HG02623 (cell line): ENCODE results near the gene ID2.

ENCODE experiments used
- ATAC-seq: cut with Tn5 transposase; IDR thresholded peaks from one replicate; pipeline ENCODE4 v1.9.1; 2021; ENCODE audit warnings: moderate library complexity; ENCODE audit not compliant: unreplicated experiment

Gene ID2

GRCh38 chr2:8647462-8647857 lies 34.4 kb upstream of the ID2 start:
- ATAC-seq: no peak

DNA sequence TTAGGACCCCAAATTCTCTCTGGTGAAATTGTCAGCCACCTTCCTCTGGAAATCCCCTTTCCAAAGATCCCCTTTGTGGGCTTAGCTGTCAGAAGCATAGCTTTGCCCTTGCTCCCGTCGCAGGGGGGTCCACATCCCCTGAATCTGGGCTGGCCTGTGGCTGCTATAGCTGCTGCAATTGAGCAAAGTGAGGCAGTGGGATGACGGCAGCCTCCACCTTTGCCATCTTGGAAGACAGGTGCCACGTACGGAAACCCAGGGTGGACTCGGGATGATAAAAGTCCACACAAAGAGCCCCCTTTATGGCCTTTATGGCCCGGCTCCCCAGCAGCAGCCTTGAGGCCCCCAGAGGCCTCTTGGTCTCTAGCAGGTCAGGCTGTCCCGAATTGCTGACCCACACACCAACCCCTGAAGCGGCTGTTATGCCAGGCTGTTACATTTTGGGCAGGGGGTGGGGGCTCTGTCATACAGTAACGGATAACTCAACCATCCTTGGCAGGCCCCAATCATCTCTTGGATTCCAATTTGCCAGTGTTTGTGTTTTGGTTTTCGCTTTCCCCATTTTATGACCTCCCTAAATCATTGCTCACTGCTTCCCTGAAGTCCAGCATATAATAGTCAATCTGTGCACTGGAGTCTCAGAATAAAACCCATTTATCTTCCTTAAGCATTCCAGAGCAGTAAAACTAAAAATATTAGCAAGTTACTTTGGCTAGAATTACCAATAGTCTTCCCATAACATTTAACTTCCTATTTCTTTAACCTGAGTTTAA lies 33.2 kb upstream of the ID2 start:
- no peak for ATAC-seq

DNA sequence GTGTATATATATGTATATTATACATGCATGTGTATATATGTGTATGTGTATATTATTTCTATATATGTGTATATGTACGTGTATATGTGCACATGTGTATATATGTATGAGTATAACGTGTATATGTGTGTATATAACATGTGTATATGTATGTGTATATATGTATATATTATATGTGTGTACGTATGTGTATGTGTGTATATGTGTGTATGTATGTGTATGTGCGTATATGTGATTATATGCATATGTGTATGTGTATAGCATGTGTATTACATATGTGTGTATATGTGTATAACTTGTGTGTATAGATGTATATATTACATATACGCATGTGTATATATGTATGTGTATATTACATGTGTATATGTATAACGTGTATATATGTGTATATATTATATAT lies 32.1 kb upstream of the ID2 start:
- ATAC-seq: no peak

GRCh38 chr2:8650256-8650655 lies 31.6 kb upstream of the ID2 start:
- ATAC-seq: no peak

GRCh38 chr2:8652774-8653426 lies 29.0 kb upstream of the ID2 start:
- ATAC-seq: no peak

DNA sequence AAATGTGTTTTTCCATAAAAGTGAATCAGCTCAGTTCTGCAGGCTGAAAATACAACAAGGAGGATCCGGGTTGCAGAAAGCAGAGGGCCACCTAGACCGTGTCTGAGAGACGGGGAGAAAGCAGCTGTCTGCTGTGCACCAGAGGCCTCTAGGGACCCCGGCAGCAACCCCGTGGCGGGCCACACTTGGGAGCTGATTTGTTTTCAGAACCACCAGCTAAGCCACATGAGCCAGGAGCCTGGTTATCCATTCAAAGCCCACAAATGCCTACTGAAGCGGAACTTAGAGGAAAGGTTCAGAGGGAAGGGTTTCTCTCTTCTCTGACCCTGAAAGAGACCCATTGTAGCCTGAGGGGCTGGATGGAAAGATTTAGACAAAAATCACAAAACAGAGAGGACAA lies 28.4 kb upstream of the ID2 start:
- ATAC-seq: no peak

- ATAC-seq: no peak
Measured at GRCh38 chr2:8654041-8654440, 27.8 kb upstream of the ID2 start.

DNA sequence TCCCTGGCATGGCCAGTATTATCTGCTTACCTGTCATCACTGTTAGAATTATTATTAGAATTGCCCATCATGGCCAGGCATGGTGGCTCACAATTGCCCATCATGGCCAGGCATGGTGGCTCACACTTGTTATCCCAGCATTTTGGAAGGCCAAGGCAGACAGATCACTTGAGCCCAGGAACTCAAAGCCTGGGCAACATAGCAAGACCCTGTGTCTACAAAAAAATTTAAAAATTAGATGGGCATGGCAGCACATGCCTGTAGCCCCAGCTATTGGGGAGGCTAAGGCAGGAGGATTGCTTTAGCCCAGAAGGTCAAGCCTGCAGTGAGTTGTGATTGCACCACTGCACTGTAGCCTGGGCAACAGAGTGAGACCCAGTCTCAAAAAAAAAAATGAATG lies 27.4 kb upstream of the ID2 start:
- ATAC-seq: no peak

- ATAC-seq: no peak
Measured at GRCh38 chr2:8656160-8656641, 25.7 kb upstream of the ID2 start.

GRCh38 chr2:8656811-8657210 lies 25.0 kb upstream of the ID2 start:
- ATAC-seq: no peak

- no peak for ATAC-seq
Measured at GRCh38 chr2:8657423-8658062, 24.3 kb upstream of the ID2 start.

DNA sequence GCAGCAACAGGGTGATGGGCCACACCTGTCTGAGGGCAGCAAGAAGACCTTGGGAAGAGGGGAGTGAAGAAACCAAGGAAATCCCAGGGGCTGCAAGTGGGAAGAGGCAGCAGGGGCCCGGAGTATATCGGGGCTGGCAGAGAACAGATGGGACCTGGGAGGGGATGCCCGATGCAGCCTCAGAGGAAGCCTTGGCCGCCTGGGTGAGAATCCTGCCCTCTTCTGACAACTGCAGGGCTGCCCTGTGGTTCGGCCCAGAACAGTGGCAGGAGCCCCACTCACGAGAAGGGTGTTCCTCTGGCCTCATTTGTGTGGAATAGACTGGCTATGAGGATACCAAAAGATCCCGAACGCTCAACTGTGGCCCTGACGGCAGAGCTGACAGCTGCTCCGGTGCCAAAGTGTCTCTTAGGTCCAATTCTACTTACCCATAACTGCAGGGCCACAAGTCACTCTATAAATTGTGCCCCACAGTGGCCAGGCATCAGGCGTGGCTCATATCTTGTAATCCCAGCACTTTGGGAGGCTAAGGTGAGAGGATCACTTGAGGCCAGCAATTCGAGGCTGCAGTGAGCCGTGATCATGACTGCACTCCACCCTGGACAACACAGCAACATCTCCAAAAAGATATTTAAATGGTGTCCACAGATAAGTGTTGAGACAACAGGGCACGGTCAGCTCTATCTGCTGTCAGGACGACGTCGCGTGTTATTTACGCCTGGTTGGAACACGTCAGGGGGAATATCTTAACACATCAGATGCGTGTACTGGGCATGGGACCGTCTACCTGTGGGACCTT lies 23.6 kb upstream of the ID2 start:
- ATAC-seq: no peak

DNA sequence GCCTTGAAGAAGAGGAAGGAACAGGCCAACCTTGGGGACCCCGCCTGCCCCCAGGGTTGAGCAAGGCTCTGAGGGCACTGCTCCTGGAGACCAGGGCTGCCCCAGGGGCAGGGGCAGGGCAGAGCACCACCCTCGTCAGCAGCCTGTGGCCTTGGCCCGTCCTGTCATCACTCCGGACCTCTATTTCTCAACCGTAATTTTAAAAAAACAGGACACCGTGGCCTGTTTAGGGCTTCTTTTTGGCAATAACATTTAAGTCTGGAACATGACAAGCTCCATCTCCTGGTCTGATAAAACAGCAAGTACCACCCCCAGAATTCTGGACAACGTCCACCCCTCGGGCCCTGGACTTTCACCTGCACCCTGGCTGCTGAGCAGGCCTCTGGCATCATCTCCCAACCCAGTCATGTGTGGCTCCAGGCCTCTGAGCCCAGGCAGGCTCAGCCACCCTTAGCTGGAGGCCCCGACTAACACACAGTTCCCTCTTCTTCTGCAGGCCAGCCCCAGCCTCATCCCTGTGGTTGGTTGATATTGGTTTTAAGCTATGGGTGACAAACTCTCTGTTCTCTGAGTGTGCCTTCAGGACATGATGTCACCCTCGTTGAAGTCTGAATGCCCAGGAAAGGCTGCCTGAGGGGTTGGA lies 22.6 kb upstream of the ID2 start:
- ATAC-seq: no peak

- ATAC-seq: no peak
Measured at GRCh38 chr2:8659735-8660492, 21.9 kb upstream of the ID2 start.

- no peak for ATAC-seq
Measured at GRCh38 chr2:8661235-8661634, 20.6 kb upstream of the ID2 start.

- ATAC-seq: no peak
Measured at GRCh38 chr2:8661736-8662135, 20.1 kb upstream of the ID2 start.

GRCh38 chr2:8662239-8662879 lies 19.5 kb upstream of the ID2 start:
- no peak for ATAC-seq

DNA sequence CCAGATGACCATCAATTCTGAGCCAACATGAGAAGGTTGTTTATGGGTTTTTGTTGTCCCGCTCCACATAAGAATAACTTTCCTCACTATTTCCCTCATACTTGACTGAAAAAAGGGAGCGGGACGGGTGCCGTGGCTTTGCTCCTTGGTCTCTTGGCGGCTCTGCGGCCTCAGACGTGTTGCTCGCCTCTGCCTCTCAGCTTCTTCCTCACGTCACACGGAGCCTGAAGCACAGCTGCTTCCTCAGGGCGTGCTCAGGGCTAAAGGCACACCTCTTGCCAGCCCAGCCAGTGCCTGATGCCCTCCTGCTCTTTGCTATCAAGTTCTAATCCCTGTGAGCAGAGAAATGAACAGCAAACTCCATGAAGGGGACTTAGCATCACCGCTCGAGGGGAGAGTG lies 17.9 kb upstream of the ID2 start:
- no peak for ATAC-seq

DNA sequence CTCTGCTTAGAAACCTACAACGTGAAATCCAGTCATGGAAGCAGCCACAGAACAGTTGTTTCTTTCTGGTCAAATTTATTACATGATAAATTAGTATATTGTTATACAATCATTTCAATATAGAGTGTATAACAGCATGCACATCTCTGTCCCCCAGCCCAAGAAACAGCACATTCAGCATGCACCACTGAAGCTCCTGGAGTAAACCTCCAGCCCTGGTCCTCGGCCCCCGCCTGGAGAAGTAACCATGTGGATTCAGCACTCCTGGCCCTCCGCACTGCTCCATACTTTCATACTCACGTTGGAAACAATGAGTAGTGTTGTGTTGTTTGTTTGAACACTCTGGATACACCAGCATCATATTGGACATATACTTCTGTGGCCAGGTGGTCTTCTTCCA lies 15.3 kb upstream of the ID2 start:
- no peak for ATAC-seq
